ENCODE results near the gene TRIO. TPM values are rescaled to one million over a fixed set of nuclear protein-coding genes. Genes with fewer than 3 reads are reported as not detected.
A peak's percentile ranks its signal among the peaks of the same experiment; 100 is the strongest.

The TRIO gene
- total and polyA plus RNA-seq, 8 donors, result 84.4 to 151 (median 93.7) TPM

DNA sequence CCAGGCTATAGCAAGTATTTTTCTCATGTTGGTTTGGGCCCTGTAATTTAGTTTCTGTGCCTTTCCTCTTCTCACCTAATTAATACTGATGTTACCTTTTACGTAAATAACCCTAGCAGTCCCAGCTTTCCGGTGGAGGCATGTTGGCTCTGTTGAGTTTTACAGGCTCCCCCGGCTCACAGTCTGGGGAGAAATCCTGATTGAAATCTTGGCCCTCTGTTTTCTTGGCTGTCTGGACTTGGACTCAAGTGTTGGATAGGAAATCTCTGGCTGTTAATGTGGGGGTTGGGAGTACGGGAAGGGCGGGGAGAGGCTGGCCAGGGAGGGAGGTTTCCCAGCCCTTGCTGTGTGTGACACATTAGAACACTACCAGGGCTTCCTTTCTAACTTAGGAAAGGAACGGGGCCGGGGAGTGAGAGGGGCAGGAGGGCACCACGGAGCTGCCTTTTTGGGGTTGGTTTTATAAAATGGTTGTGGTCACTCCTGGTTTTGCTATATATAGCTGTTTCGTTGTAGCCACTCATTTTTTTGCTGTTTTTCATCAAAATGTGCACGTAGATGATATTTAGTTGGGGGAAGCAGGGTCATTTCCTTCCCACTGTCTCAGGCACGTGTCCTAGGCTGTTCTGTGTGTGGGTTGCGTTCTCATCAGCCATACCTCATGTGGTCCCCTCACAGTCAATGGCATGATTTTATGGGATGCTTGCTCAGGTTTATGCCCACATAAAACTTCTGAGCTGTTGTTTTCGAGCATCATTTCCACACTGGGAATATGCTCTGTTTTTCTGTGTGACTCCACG lies 11.0 kb downstream of the TRIO start:
- Histone ChIP-seq H3K27ac (peak overlapping the region; percentile 54 to 56), H3K27me3 (no peaks in the 10 kb centered on the region), H3K4me3 (no peak overlapping the region), H3K36me3 (no peaks in the 10 kb centered on the region), H3K9me3 (no peaks in the 10 kb centered on the region), H3K4me1 (peaks cover 41 to 67% of the 10 kb centered on the region in 2 donors)
- intact Hi-C loops (cut with DNase I), result no loop called here
- DNase-seq (peak in 3 of 4 donors; percentile 57 to 77 (median 75)), ATAC-seq (peak; percentile 90)
- TF ChIP-seq CTCF (IDR thresholded peaks at IDR 0.05), result no peak

DNA sequence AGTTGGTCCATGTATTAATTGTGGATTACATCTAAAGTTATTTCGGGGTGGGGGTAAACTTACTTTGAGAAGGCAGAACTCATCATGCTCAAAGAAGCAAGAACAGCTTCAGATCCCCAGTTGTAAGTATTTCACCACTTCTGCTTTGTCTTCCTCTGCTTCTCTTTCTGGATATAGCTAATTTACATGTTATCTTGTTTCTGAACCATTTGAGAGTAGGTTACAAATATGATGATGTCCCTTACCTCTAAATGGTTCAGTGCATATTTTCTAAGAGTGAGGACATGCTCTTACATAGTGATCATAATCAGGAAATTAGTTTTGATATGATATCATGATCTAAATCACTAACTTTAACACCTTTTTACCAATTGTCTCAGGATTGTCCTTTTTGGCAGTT lies 11.9 kb downstream of the TRIO start:
- Histone ChIP-seq H3K27me3 (no peaks in the 10 kb centered on the region), H3K27ac (peak overlapping the region in 1 of 2 donors; percentile 56), H3K4me3 (no peak overlapping the region), H3K9me3 (no peaks in the 10 kb centered on the region), H3K4me1 (peaks cover 34 to 65% of the 10 kb centered on the region in 2 donors), H3K36me3 (no peaks in the 10 kb centered on the region)
- ATAC-seq (no peak), DNase-seq (no peak)
- intact Hi-C loops (cut with DNase I), result no loop called here
- TF ChIP-seq CTCF (IDR thresholded peaks at IDR 0.05), result no peak

- TF ChIP-seq CTCF (IDR thresholded peaks at IDR 0.05), result no peak
- H3K27ac ChIP-seq, result no peak overlapping the region
- no peaks in the 10 kb centered on the region for H3K9me3 ChIP-seq
- H3K4me1 ChIP-seq, result peaks cover 34 to 65% of the 10 kb centered on the region in 2 donors
- no peak overlapping the region for H3K4me3 ChIP-seq
- ATAC-seq (no peak), DNase-seq (no peak)
- no peaks in the 10 kb centered on the region for H3K27me3 ChIP-seq
- intact Hi-C loops (cut with DNase I), result no loop called here
- H3K36me3 ChIP-seq, result no peaks in the 10 kb centered on the region
These were observed 12.6 kb downstream of the TRIO start for GRCh38 chr5:14155739-14156138.

- Histone ChIP-seq H3K4me1 (peaks cover 34 to 65% of the 10 kb centered on the region in 2 donors), H3K4me3 (no peak overlapping the region), H3K27ac (peak overlapping the region in 1 of 2 donors; percentile 37), H3K36me3 (no peaks in the 10 kb centered on the region), H3K9me3 (no peaks in the 10 kb centered on the region), H3K27me3 (no peaks in the 10 kb centered on the region)
- intact Hi-C loops (cut with DNase I), result no loop called here
- ATAC-seq (no peak), DNase-seq (no peak)
- TF ChIP-seq CTCF (IDR thresholded peaks at IDR 0.05), result no peak
These were observed 13.1 kb downstream of the TRIO start for GRCh38 chr5:14156290-14156649.

GRCh38 chr5:14156650-14157492 lies 13.7 kb downstream of the TRIO start:
- intact Hi-C loops (cut with DNase I), result no loop called here
- H3K36me3 ChIP-seq, result no peaks in the 10 kb centered on the region
- H3K27ac ChIP-seq, result peak overlapping the region in 1 of 2 donors; percentile 37
- ATAC-seq (peak; percentile 66), DNase-seq (no peak)
- H3K4me3 ChIP-seq, result no peak overlapping the region
- H3K9me3 ChIP-seq, result no peaks in the 10 kb centered on the region
- no peaks in the 10 kb centered on the region for H3K27me3 ChIP-seq
- TF ChIP-seq CTCF (IDR thresholded peaks at IDR 0.05), result no peak
- peaks cover 34 to 60% of the 10 kb centered on the region in 2 donors for H3K4me1 ChIP-seq

Measured in left lung (tissue), 10 donors.